ENCODE results near the gene AFF2. TPM values are rescaled to one million over a fixed set of nuclear protein-coding genes. Genes with fewer than 3 reads are reported as not detected.

The AFF2 gene
- total RNA-seq, 1 experiment from 2014 or later = 0.16 TPM

DNA sequence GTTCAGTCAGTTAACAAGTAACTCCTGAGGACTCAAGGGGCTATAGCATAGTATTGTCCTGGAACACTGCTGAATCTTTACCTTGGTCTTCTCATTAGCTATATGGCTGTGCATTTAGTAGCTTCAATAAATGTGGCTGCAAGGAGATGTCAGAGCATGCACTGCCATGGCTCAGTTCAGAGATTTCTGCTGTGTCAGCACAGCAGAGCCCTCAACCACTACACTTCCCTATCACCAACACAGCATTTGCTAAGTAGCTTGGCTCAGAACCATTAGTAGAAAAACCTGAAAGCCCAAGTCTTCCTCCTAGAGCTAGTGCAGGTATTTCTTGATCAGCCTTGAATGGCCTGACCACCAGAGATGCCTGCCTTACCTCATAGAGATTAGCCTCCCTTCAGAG is 538.6 kb downstream of the AFF2 start:
- H3K27me3 ChIP-seq (replicated peaks; ENCODE audit: control insufficient read depth, insufficient read depth, low read length) = no peaks in the 10 kb centered on the region
- Mint-ChIP-seq H3K27ac (ENCODE audit: unreplicated experiment) (no peak overlapping the region), H3K36me3 (ENCODE audit: insufficient read depth, unreplicated experiment) (no peaks in the 10 kb centered on the region), H3K4me3 (ENCODE audit: unreplicated experiment) (no peak overlapping the region), H3K9me3 (ENCODE audit: unreplicated experiment) (no peaks in the 10 kb centered on the region), H3K27me3 (ENCODE audit: insufficient read depth, unreplicated experiment) (no peaks in the 10 kb centered on the region), H3K4me1 (ENCODE audit: low read depth, unreplicated experiment) (no peaks in the 10 kb centered on the region)
- no peak overlapping the region for H3K4me3 ChIP-seq (ENCODE audit: low read depth, low read length)
- CTCF ChIA-PET = no interaction called here
- no peaks in the 10 kb centered on the region for H3K36me3 ChIP-seq (ENCODE audit: control insufficient read depth, insufficient read depth, low read length)
- H3K9me3 ChIP-seq = no peaks in the 10 kb centered on the region
- POLR2A ChIA-PET = no interaction called here
- TF ChIP-seq, protein P1, sequence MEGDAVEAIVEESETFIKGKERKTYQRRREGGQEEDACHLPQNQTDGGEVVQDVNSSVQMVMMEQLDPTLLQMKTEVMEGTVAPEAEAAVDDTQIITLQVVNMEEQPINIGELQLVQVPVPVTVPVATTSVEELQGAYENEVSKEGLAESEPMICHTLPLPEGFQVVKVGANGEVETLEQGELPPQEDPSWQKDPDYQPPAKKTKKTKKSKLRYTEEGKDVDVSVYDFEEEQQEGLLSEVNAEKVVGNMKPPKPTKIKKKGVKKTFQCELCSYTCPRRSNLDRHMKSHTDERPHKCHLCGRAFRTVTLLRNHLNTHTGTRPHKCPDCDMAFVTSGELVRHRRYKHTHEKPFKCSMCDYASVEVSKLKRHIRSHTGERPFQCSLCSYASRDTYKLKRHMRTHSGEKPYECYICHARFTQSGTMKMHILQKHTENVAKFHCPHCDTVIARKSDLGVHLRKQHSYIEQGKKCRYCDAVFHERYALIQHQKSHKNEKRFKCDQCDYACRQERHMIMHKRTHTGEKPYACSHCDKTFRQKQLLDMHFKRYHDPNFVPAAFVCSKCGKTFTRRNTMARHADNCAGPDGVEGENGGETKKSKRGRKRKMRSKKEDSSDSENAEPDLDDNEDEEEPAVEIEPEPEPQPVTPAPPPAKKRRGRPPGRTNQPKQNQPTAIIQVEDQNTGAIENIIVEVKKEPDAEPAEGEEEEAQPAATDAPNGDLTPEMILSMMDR (IDR thresholded peaks at IDR 0.05; ENCODE audit: insufficient read depth in 1 of 2, low read depth in 1 of 2, low read length in 1 of 2, severe bottlenecking in 1 of 2, unreplicated experiment in 1 of 2) = no peak
- no peaks in the 10 kb centered on the region for H3K4me1 ChIP-seq
- BruUV-seq (replicated peaks) = no TSS peak
- no peak for DNase-seq
- intact Hi-C loops (cut with micrococcal nuclease; ENCODE audit: unreplicated experiment) = no loop called here

DNA sequence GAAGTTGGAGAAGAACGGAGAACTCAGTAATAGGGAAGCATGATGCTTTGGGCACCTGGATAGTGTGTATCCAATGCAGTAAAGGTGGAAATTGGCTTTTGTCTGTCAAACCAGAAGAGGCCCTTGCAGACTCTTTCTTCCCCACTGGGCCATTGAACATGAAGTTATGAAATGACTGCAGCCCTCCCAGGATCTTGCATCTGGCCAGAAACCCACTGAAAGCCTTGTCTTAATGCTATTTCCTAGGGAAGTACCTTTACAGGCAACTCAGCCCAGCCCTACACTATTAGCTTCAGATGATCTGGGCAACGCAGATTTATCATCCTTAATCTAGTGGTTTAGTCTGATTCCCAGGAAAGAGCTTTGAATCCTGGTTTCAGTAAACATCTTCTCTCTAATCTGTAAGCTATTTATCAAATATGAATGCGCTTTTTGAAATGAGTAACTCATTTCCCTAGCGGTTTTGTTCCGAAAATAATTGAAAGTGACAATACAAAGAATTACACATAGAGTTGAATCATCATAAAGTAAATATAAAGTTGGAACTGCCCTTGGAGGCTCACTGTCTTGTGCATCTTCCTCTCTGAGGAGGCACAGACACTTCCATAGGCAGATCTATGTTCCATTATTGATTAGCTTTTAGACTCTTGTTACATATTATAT is 540.6 kb downstream of the AFF2 start:
- Mint-ChIP-seq H3K27ac (ENCODE audit: unreplicated experiment) (no peak overlapping the region), H3K9me3 (ENCODE audit: unreplicated experiment) (no peaks in the 10 kb centered on the region), H3K36me3 (ENCODE audit: insufficient read depth, unreplicated experiment) (no peaks in the 10 kb centered on the region), H3K4me3 (ENCODE audit: unreplicated experiment) (no peak overlapping the region), H3K27me3 (ENCODE audit: insufficient read depth, unreplicated experiment) (no peaks in the 10 kb centered on the region), H3K4me1 (ENCODE audit: low read depth, unreplicated experiment) (no peaks in the 10 kb centered on the region)
- Histone ChIP-seq H3K27me3 (replicated peaks; ENCODE audit: control insufficient read depth, insufficient read depth, low read length) (no peaks in the 10 kb centered on the region), H3K4me3 (ENCODE audit: low read depth, low read length) (no peak overlapping the region), H3K4me1 (no peaks in the 10 kb centered on the region), H3K9me3 (no peaks in the 10 kb centered on the region), H3K36me3 (ENCODE audit: control insufficient read depth, insufficient read depth, low read length) (no peaks in the 10 kb centered on the region)
- DNase-seq = no peak
- intact Hi-C loops (cut with micrococcal nuclease; ENCODE audit: unreplicated experiment) = no loop called here
- TF ChIP-seq, protein P1 (IDR thresholded peaks at IDR 0.05; ENCODE audit: insufficient read depth in 1 of 2, low read depth in 1 of 2, low read length in 1 of 2, severe bottlenecking in 1 of 2, unreplicated experiment in 1 of 2) = no peak
- BruUV-seq (replicated peaks) = no TSS peak
- ChIA-PET CTCF (no interaction called here), POLR2A (no interaction called here)

DNA sequence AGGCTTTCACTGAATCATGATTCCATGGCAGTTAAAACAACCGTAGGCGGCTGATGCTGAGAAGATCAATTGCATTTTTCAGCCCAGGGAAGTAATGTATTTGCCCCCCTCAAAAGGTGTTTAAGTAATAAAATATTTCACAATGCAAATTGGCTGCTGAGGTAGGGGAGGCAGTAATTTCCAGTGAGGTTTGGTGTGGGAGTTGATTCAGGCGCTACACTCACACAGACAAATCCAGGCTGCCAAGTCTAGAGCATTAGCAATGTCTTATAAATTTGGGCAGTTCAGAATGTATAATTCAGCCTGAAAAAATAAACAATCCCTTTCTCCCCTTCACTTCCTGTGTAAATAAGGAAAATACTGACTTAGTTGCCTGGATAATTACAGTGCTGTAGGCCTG is 543.0 kb downstream of the AFF2 start:
- no peaks in the 10 kb centered on the region for H3K36me3 Mint-ChIP-seq (ENCODE audit: insufficient read depth, unreplicated experiment)
- H3K27me3 ChIP-seq (replicated peaks; ENCODE audit: control insufficient read depth, insufficient read depth, low read length) = no peaks in the 10 kb centered on the region
- no peaks in the 10 kb centered on the region for H3K9me3 ChIP-seq
- no peak overlapping the region for H3K27ac Mint-ChIP-seq (ENCODE audit: unreplicated experiment)
- no peaks in the 10 kb centered on the region for H3K36me3 ChIP-seq (ENCODE audit: control insufficient read depth, insufficient read depth, low read length)
- H3K27me3 Mint-ChIP-seq (ENCODE audit: insufficient read depth, unreplicated experiment) = no peaks in the 10 kb centered on the region
- no peak overlapping the region for H3K4me3 ChIP-seq (ENCODE audit: low read depth, low read length)
- POLR2A ChIA-PET = no interaction called here
- H3K4me3 Mint-ChIP-seq (ENCODE audit: unreplicated experiment) = no peak overlapping the region
- no peak for DNase-seq
- no peaks in the 10 kb centered on the region for H3K9me3 Mint-ChIP-seq (ENCODE audit: unreplicated experiment)
- no peaks in the 10 kb centered on the region for H3K4me1 ChIP-seq
- CTCF ChIA-PET = no interaction called here
- TF ChIP-seq, protein P1 (IDR thresholded peaks at IDR 0.05; ENCODE audit: insufficient read depth in 1 of 2, low read depth in 1 of 2, low read length in 1 of 2, severe bottlenecking in 1 of 2, unreplicated experiment in 1 of 2) = no peak
- BruUV-seq (replicated peaks) = no TSS peak
- H3K4me1 Mint-ChIP-seq (ENCODE audit: low read depth, unreplicated experiment) = no peaks in the 10 kb centered on the region
- intact Hi-C loops (cut with micrococcal nuclease; ENCODE audit: unreplicated experiment) = no loop called here
